HepG2 (cell line): ENCODE measurements around the gene SRSF12.

ENCODE experiments used
- CTCF ChIP-seq: sonication (generic); formaldehyde crosslinking; IDR thresholded peaks from 2 replicates; pipeline ENCODE4 v1.5.0; 2020; ENCODE audit warnings: mild to moderate bottlenecking, missing genetic modification reagents, moderate library complexity
- NR3C1 ChIP-seq: sonication (generic); formaldehyde crosslinking; IDR thresholded peaks from 2 replicates; pipeline ENCODE4 v1.4.0; 2020; ENCODE audit warnings: missing genetic modification reagents
- POLR2AphosphoS5 ChIP-seq: IDR thresholded peaks from 2 replicates; pipeline ENCODE4 v1.6.1; 2012; ENCODE audit warnings: low read depth, low read length
- ZNF512B ChIP-seq: sonication (generic); formaldehyde crosslinking; IDR thresholded peaks from 2 replicates; pipeline ENCODE4 v1.5.1; 2020; ENCODE audit warnings: missing genetic modification reagents, mild to moderate bottlenecking, borderline replicate concordance
- ZNF670 ChIP-seq: sonication (generic); formaldehyde crosslinking; IDR thresholded peaks from 2 replicates; pipeline ENCODE4 v1.8.0; 2022; ENCODE audit warnings: mild to moderate bottlenecking, missing genetic modification reagents, borderline replicate concordance

- no peak for TF ChIP-seq POLR2AphosphoS5
- no peak for TF ChIP-seq NR3C1 (CRISPR knock-in tag)
- no peak for TF ChIP-seq ZNF512B
- no peak for TF ChIP-seq ZNF670 (CRISPR knock-in tag)
- TF ChIP-seq CTCF (CRISPR knock-in tag) = no peak
These were observed 36.3 kb upstream of the SRSF12 start for GRCh38 chr6:89154131-89154530.
